Kidney epithelial cell (primary cell): ENCODE results near the gene KIAA1671. TPM values are rescaled to one million over a fixed set of nuclear protein-coding genes. Genes with fewer than 3 reads are reported as not detected.
"Not testable (repeated sequence)": the region's sequence is repeated elsewhere in the genome, so short reads cannot be mapped to it uniquely, and the experiment has no call there.

Source experiments
- DNase-seq: peaks from one replicate; pipeline ENCODE4 v3.0.0-alpha.2; 2010; ENCODE audit warnings: low read depth
- H3K27me3 ChIP-seq: 2 replicates; pipeline ENCODE4 v1.6.0; 2011; ENCODE audit warnings: low read length; ENCODE audit not compliant: control insufficient read depth, insufficient read depth
- H3K36me3 ChIP-seq: 2 replicates; pipeline ENCODE4 v1.5.1; 2011; ENCODE audit warnings: low read length; ENCODE audit not compliant: control insufficient read depth, insufficient read depth
- H3K4me3 ChIP-seq: 2 replicates; pipeline ENCODE4 v1.5.1; 2011; ENCODE audit warnings: low read depth, mild to moderate bottlenecking, control low read depth, low read length
- CTCF ChIP-seq: IDR thresholded peaks from 2 replicates; pipeline ENCODE4 v1.5.1; 2011; ENCODE audit warnings: mild to moderate bottlenecking, moderate library complexity, low read length, control low read depth, inconsistent platforms; ENCODE audit not compliant: insufficient read depth, poor library complexity, severe bottlenecking
- total RNA-seq: library from RNA; depleted of rRNA; stranded (reverse); fragments of >200 nt; gene quantifications from 2 replicates; pipeline ENCODE4 v1.2.3, GENCODE V29; 2015

KIAA1671 gene
- total RNA-seq, 1 donor from 2014 or later, result 32.3 TPM

- Histone ChIP-seq H3K4me3 (no peak overlapping the region), H3K27me3 (no peaks in the 10 kb centered on the region), H3K36me3 (no peaks in the 10 kb centered on the region)
- DNase-seq, result no peak
- TF ChIP-seq CTCF, result peak; percentile 88
Observed at GRCh38 chr22:25202290-25202921, 249.9 kb downstream of the KIAA1671 start.

DNA sequence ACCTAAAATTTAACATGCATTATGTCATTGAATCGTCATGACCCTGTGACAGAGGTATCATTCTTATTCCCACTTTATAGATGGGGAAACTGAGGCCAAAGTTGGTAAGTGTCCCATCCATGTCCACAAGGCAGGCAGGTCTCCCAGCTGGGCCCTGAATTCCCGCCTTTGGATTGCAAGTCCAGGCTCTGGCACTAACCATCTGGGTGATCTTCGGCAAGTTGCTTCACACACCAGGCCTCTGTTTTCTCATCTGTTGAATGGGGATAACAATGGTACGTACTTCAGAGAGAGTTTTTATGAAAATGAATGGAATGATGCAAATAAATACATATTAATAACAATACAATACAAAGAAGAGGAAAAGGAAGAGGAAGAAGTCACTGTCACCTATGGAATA lies 250.6 kb downstream of the KIAA1671 start:
- no peak overlapping the region for H3K4me3 ChIP-seq
- TF ChIP-seq CTCF, result no peak
- no peaks in the 10 kb centered on the region for H3K27me3 ChIP-seq
- DNase-seq, result no peak
- no peaks in the 10 kb centered on the region for H3K36me3 ChIP-seq

DNA sequence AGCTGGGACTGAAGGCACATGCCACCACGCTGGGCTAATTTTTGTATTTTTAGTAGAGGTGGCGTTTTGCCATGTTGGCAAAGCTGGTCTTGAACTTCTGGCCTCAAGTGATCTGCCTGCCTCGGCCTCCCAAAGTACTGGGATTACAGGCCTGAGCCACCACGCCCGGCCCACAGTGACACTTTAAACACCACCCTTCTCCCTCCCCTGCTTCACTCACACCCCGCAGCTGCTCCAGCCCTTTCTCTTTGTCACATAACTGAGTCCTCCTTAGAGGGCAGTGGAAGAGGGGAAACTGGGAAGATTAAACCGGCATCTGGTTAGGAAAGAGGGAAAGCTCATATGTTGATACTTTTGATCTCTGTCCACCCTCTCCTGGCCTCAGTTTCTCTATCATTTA lies 252.0 kb downstream of the KIAA1671 start:
- not testable (repeated sequence) for H3K4me3 ChIP-seq, H3K36me3 ChIP-seq, DNase-seq, H3K27me3 ChIP-seq

- Histone ChIP-seq H3K36me3 (no peaks in the 10 kb centered on the region), H3K27me3 (no peaks in the 10 kb centered on the region), H3K4me3 (no peak overlapping the region)
- DNase-seq, result no peak
- no peak for TF ChIP-seq CTCF
Observed at GRCh38 chr22:25205847-25206246, 253.3 kb downstream of the KIAA1671 start.

DNA sequence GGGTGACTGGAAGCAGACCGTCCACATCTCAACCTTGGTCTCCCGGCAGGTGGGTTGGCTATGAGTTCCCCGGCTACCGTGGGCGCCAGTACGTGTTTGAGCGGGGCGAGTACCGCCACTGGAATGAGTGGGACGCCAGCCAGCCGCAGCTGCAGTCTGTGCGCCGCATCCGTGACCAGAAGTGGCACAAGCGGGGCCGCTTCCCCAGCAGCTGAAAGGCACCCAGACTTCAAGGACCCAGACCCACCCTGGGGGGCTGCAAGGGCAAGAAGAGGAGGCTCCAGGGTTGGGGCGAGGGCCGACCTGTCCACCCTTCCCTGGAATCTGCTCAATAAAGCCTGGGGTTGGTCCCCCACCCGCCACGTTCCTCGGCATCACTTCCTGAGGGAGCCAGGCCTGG lies 254.5 kb downstream of the KIAA1671 start:
- TF ChIP-seq CTCF, result no peak
- Histone ChIP-seq H3K27me3 (no peaks in the 10 kb centered on the region), H3K36me3 (no peaks in the 10 kb centered on the region), H3K4me3 (no peak overlapping the region)
- no peak for DNase-seq

DNA sequence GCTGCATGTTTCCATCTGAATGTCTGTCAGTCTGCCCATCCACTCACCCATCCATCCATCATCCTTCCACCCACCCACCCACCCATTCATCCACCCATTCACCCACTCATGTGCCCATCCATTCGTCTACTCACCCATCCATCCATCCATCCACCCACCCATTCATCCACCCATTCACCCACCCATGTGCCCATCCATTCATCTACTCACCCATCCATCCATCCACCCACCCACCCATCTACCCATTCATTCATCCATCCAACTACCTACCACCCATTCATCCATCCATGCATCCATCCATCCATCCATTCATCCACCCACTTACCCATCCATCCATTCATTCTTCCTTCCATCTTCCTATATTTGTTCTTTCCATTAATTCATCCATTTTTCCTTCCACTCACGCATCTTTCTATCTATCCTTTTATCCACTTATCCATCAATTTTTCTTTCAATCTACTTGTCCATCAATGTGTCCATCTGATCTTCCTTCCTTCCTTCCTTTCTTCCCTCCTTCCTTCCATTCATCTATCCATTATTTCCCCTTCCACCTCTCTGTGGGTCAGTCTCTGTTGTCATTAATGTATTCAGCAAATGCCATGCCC lies 255.1 kb downstream of the KIAA1671 start:
- Histone ChIP-seq H3K27me3 (no peaks in the 10 kb centered on the region), H3K36me3 (no peaks in the 10 kb centered on the region), H3K4me3 (no peak overlapping the region)
- TF ChIP-seq CTCF, result no peak
- no peak for DNase-seq
